SKM-1 (cell line): ENCODE measurements around the gene CDK6.

Source experiments
- DNase-seq: peaks from one replicate; lab custom pipeline; 2025; ENCODE audit not compliant: unreplicated experiment; lab: John Stamatoyannopoulos, UW

Gene CDK6

DNA sequence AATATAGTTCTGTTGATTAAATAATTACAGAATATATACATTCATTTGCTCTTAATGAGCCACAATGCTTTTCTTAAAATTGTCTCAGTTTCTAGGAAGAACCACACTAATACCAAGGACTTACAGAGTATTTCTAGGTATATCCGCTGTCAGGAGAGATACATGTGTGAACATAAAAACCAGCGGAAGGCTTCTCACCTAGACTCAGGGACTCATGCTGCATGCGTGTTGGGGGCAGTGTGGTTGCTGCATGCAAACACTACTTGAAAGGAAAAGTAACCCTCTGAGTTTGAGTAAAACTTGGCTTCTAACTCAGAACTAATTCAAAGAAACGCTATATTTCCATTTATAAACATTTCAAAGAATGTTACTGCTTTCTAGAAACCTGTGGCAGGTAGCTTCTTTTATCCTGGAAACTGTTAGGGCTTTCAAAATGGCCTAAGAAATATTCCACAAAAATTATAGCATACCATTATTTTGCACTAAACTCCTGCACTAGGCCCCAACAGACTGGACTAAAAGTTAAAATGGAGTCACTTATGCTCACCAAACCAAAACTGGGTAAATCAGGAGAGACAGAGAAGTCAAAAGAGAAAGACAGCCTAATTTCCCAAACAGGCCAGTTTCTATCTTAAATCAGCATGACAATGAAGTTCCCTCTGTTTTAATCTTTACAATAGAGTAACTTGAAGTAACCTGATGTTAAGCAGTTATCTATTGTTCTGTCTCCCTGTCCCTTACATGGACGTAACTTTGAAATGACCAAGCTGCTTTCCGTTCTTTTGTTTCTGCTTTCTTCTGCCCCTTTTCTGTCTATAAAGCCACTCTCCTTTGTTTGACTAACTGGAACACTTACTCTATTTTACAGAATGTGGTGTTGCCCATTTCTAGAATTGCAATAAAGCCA lies 151.0 kb downstream of the CDK6 start:
- DNase-seq, result no peak

- DNase-seq, result no peak
Observed at GRCh38 chr7:92684274-92684673, 152.1 kb downstream of the CDK6 start.

GRCh38 chr7:92682903-92683539 lies 153.4 kb downstream of the CDK6 start:
- DNase-seq, result no peak

DNA sequence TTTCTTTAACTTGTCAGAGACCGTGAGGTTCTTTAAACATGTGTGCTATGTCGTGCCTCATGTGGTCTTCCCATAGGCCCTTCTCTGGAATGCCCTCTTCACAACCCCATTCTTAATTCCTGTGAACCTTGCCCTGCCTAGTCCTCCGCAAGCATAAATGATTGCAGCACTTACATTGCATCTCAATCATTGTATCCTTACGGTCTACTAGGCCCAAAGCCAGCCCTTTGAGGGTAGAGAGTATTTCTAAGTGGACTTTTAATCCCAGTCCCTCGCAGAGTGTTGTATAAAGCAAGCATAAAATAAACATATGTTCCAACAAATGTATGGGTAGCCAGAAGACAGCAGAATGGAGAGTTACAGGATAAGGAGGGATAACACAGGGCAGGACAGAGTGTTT lies 154.0 kb downstream of the CDK6 start:
- no peak for DNase-seq

- no peak for DNase-seq
Observed at GRCh38 chr7:92681633-92682032, 154.7 kb downstream of the CDK6 start.

DNA sequence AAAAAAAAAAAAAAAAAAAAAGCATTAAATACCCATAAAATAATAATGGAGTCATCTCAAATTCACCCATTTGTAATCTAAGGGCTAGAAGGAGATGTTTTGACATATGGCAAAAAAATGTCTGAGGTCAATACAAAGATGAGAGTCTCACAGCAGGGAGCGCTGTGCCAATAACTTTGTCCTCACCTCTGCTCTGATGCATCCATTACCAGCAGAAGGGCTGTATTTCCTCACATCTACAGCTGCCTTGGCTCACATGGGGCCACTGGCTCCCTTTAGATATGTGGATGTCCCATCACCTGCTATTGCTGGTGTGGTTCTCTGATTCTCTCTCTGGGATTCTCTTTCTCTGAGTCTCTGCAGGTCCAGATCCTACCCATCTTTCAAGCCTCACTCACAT lies 155.9 kb downstream of the CDK6 start:
- DNase-seq, result no peak

DNA sequence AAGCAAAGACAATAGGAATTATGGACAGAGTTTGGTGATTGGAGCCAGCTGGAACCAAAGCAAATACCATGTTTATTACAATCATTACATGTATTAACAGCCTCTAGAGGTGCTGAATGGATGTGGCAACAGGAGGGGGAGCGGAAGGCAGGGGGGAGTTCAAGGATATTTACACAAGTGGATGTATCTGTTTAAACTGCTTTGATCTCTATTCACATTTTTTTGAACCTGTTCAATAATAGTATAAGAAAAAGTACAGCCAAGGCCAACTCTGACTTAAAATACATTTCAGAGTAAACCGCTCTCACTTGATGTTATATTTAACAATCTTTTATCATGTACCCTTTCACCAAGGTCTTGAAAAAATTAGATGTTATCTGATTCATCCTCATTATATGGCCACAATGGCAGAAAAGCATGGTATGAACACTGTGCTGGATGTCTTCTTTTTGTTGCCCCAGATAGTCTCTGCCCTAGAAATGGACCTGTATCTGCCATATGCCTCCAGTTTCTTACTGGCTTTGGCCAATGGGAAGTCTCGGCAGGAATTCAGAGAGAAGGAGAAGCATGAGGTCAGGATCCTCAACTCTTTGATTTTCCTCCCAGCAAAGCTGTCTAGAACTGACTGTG lies 158.0 kb downstream of the CDK6 start:
- DNase-seq, result no peak

GRCh38 chr7:92674379-92674778 lies 162.0 kb downstream of the CDK6 start:
- no peak for DNase-seq

DNA sequence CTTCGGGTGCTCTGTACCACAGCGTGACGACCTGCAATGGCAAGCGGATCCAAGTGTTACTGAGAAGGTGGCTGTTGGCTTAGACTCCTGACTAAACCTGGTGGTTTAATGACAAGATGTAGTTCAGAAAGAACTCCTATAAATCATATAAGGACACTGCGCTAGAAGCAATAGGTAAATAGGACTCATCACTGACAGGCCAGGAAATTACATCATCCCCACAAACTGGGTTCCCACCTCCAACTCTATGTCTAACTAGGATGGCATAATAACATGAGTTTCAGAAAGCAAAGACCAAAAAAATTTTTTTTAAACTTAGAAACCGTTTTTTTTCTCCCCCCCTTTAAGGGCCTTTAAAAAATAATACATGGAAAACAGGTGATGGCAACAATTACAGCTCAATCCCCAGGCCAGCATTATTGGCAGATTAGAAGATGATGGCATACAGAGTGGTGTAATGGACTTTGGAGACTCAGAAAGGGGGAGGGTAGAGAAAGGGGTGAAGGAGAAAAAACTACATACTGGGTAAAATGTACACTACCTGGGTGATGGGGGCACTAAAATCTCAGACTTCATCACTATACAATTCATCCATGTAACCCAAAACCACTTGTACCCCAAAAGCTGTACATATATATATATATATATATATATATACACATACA lies 164.7 kb downstream of the CDK6 start:
- no peak for DNase-seq

DNA sequence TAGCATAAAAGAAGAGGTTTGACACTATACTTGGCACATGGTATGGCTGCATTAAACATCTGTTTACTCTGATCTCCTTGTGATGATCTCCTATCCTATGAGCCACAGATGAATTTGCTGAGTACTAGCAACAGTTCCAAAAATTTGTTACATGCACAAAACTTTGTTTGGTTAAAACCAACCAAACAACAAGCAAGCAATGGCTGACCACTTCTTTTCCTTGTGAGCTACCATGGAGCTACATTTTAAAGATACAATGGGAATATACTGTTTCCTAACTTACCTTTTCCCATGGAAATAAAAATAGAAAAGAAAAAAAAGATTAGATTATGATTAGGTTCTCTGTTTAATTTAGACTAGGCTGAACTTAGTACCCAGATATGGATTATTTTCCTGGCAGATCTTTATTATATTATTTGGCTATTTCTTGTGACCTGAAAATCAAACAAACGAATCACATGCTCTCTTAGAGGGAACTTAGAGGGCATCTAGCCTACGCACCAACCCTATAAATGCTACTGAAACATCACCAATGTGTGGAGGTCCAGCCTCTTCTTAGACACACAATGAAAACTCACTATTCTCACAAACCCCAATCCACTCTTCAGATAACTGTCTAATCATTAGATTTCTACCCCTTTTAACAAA lies 166.0 kb downstream of the CDK6 start:
- no peak for DNase-seq

DNA sequence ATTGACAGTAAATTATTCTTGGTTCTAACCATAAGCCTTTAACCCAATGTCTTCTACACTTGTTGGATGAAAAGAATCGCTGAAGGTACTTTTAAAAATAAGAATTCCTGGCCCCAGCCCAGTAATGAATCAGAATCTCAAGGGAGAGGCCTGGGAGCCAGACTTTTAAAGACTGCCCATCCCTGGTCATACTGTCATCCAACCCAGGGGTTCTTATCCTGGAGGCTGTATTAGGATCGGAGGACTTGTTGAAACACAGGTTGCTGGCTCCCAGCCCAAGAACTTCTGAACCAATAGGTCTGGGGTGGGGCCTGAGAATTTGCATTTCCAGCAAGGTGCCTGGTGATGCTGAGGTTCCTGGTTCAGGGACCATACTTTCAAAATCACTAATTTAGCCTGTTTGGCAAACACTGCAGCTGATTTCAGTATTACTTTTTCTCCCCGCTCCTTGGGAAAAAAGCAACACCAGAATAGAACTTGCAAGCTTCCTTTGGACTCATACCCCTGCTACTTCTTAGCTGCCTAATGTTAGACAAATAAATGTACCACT lies 166.7 kb downstream of the CDK6 start:
- DNase-seq, result no peak

DNA sequence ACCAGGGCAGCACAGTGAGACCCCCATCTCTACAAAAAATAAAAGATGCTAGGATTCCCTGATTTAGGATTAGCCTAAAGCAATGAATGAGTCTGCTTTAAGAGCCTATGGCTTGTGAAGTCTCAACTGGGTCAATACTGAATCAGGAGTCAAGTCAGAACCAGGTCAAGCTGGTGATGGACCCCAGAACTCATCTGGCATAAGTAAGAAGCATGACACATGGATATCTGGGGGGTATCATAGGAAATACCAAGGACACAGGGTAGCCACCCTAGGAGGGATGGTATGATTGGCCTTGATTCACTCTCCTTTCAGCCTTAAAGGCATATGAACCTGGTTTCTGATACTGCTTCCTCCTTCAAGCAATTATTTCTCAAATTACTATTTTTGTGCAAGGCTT lies 167.8 kb downstream of the CDK6 start:
- DNase-seq, result no peak

- DNase-seq, result no peak
Observed at GRCh38 chr7:92667816-92668535, 168.4 kb downstream of the CDK6 start.

DNA sequence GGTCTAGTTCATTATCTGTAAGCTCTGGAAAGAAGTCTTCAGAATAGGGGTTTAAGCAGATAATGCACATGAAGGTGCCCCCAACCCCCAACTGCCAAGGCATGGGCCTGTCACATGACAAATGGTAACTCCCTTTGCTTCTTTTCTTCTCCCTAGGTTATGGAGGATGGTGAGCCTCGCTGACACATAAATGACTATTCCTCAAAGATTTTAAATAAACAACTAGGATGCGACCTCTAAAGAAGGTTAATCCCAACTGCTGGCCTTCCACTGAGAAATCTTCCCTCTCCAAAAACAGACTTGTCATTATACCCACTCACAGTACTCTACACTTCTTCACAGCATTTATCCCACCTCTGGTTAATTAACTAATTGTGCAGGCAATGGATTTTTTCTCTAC lies 170.4 kb downstream of the CDK6 start:
- DNase-seq, result no peak

DNA sequence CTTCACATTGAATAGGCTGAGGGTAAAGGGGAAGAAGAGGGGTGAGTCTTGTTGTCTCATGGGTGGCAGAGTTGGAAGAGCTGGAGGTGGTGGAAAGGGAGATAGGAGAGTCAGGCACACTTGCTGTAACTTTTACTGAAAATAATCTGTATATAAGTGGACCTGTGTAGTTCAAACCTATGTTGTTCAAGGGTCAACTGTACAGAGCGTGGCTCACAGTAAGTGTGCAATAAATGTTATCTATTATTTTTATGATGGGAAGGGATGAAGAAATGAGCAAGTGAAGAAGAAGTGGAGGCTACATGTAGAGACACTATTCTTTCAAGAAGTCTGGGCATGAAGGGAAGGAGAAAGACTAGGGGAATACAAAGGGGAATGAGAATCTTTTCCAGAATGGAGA lies 174.7 kb downstream of the CDK6 start:
- no peak for DNase-seq

GRCh38 chr7:92658671-92659070 lies 177.7 kb downstream of the CDK6 start:
- DNase-seq, result no peak

DNA sequence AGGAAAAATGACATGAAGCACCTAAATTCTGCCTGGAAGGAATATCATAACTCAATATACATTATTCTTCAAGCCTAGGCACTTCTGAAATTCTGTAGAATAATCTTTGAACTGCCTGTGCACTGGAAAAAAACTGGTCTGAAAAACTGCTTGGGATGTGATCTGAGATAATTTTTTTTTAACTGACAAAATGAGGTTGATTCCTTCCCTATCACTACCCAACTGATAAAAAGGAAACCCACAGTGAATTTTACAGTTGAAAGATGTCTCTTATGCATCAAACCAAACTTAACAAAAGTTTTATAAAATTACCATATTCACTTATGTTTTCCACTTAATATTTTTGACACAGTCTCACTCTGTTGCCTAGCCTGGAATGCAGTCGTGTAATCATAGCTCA lies 179.0 kb downstream of the CDK6 start:
- DNase-seq, result no peak

- DNase-seq, result no peak
Observed at GRCh38 chr7:92656121-92656520, 180.3 kb downstream of the CDK6 start.

DNA sequence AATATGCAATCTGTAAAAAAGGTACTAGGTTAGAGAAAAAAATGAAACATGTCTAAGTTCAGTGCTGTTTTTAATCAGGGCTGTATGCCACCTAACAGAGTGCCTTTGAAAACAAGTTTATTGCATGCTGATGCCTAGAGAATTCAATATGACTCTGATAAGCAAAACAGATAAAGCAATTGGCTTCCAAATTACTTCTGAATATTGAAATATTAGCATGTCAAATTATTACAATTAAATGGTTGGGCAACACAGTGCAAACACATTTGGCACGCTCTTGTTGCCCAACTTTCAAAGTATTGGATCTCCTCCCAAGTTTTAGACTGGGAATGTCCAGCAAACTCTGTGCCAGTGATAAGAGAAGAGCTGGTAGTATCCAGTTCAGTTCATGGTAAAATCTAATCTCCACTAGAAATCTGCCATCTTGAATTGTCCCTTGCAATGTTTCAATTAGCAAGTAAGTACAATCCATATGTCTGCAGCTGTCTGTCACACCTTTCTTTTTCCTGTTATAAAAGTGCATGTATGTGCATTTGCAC lies 181.0 kb downstream of the CDK6 start:
- no peak for DNase-seq

GRCh38 chr7:92653136-92653535 lies 183.2 kb downstream of the CDK6 start:
- DNase-seq, result no peak
